Suppressor macrophage treated with lipopolysaccharide for 1 hour (primary cell): ENCODE measurements around the gene MOB3B.
A peak's percentile ranks its signal among the peaks of the same experiment; 100 is the strongest.
"Not testable (repeated sequence)": the region's sequence is repeated elsewhere in the genome, so short reads cannot be mapped to it uniquely, and the experiment has no call there.

Experiments
- DNase-seq, 3 donors: peaks; one replicate each; pipeline ENCODE4 v3.0.0-alpha.2; 2020 to 2022

Gene MOB3B

DNA sequence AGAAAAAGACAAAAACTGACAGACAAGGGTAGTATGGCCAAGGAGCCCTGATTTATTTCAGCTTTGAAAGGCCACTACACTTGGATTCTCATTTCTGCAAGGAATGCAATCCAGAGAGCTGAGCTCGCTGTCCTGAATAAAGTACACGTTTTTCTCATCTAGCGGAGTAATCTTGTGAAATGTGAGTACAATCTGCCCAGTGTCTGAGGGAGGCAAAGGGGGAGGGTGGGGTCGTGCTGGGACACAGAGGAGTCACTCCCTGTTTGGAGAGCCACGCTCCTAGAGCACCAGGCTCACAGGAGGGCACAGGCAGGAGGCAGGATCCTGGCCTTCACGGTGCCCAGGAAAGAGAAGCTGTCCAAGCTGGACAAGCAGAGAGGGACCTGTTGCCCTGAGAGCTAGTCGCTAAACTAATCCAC is 56.5 kb downstream of the MOB3B start:
- DNase-seq, result no peak

DNA sequence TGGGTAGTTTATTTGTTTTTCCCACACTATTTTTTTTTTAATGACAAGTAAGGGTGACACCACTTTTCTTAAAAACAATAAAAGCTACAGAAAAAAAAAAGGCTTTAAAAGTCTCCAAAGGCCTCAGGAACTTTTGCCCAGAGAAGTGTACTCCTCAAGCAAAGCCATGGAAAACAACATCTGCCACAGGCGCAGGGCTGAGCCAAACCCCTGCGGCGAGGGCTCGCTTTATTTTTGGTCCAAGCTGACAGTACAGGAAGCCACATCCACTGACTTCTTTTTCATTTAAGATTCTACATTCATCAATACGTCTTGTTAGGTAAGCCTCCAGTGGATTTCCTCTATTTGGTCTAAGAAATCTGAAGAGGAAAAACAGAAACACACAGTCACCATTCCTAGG is 57.4 kb downstream of the MOB3B start:
- no peak for DNase-seq

DNA sequence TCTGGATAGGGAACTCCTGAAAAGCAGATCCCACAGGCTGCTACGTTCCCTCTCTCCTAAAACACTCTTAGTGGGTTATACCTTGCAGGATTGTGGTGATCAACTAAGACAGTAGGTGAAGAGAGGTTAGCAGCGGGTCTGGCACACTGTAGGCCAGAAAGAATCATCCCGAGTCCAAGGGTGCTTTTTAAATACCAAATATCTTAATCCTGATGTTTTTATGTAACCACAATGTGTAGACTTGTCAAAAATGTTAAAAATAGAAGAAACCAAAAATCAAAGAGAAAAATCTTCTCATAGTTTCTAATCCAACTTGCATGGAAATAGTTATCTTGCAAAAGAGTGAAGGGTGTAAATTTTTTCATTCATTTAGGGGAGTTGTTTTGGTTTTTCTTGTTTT is 57.8 kb downstream of the MOB3B start:
- no peak for DNase-seq

DNA sequence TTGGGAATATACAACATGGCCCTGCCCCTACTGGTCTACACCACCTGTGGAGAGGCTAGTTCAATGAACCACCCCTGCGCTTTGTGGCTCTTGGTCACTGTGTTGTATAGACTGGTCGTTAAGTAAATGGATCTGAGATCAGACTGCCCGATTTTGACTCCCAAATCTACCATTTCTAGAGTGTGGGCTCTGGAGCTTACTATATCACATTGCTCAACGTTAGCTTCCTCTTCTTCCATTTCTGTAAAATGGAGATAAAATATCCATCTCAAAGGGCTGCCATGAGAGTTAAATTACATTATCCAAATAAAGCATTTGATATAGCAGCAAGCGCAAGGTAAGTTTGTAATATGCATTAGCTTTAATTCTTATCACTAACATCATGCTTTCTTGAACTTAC is 58.2 kb downstream of the MOB3B start:
- peak; percentile 24 to 39 (median 34) for DNase-seq

DNA sequence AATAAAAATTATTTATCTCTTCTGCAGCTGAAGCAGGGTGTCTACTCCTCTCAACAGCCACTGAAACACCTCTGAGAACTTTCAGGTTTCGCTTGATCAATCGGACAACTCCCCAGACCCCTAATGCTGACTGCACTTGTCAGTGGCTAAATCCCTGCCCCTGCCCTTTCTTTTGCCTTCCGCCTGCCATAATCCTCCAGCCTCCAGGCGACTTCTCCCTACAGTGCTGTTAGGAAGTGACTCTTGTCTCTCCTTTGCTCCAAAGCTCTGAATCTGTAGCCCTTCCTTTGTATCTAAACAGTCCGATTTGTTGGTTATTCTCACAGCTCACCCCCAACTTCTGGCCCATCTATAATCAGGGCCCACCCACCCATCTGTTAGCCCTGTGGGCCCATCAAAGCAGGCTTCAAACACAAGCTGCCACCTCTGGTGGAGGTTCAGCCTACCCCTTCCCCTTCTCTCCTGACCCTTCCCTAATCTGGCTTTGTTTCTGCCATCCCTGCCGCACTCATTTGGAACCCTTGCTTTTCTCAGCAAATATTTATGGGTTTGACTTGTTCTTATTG is 59.2 kb downstream of the MOB3B start:
- no peak for DNase-seq

DNA sequence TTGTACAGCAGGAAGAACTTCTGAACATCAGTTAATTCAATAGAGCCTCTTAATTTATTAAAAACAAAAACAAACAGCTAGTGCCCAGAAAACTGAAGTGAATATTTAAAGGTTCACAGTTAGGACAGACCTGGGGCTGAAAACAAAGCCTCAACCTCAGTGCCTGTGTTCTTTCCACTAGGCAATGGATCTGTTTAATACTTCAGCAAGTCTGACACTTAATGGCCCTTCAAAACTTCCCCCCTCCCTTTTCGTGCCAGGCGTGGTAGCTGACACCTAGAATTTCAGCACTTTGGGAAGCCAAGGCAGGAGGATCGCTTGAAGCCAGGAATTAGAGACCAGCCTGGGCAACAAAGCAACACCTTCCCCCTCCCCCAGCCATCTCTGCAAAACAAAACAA is 60.1 kb downstream of the MOB3B start:
- DNase-seq, result no peak

DNA sequence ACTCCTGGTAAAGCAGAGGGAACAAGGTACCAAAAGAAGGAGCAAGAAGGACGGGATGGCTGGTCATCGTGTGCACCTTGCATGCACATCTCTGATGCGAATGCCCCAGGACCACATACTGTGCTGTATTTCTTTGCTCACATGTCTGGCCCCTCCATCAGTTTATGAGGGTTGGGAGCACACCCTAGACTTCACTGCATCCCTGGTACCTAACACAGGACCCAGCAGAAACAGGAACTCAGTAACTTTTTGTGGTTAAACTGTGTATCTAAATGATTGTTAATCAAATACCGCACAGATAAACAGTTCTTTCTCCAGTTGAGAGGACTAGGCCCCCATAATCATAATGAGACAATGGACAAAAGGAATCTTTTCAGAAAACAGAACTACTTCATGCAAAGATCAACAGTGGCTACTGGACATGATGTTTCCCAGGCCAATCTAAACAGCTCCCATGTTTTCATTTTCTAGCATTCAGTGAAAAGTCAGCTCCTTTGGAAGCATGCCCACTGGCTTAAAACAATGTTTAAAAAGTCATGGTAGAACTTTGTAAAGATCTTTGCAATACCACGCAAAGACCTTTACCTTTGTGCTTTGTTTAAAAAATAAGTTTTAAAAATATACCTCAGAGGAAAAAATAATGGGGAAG is 61.0 kb downstream of the MOB3B start:
- DNase-seq, result no peak

GRCh38 chr9:27468000-27468399 is 61.6 kb downstream of the MOB3B start:
- DNase-seq, result no peak

DNA sequence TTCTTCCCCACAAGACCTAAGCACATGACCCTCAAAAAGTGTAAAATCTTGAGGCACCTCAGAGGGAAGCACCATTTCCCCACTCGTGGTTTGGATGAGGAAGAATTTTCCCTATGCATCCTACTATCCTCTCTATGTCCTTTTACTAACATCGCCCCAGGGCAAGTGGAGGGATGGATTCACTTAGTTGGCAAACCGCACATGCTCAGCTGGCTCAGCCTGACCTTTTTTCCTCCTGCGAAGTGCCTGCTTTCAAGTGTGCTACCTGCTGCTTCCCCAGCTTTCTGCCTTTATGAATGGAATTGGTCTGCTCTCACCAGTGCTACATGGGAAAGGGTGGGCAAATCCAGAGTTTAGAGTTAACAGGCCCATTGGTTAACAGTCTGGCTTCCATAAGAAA is 62.1 kb downstream of the MOB3B start:
- DNase-seq, result no peak

GRCh38 chr9:27466516-27466915 is 63.1 kb downstream of the MOB3B start:
- peak; percentile 21 to 58 (median 32) for DNase-seq

- not testable (repeated sequence) for DNase-seq
These were observed 64.7 kb downstream of the MOB3B start for GRCh38 chr9:27464950-27465349.

DNA sequence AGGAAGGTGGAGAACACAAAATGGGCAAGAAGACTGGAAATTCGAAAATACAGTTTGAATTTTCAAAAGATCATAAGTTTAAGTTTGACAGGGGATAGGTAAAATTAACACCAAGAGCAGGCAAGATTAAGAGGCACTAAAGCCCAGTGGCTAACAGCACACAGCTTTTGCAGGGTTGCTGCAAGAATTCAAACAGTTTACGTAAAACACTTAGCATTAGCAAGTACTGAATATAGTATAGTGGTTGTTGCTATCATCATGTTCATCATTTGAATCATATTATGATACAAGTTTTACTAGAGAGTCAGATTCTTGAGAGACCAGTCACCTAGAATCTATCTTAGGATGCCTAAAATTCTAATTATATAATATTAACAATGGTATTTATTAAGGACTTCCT is 66.8 kb downstream of the MOB3B start:
- no peak for DNase-seq

DNA sequence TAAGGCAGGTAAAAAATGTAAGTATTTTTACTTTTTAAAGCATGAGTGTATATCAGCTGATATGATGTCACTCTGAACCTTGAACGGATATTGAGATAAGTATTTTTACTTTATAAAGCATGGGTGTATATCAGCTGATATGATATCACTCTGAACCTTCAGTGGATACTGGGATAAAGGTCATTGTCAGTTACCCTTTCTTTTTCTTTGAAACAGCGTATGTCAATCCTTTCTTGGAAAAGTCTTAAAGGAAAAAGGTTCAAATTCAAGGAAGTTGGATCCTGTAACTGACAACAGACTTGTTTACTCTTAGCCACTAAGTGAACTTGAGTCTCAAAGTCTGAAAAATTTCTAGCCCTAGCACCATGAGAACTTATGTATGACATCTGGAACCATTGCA is 67.2 kb downstream of the MOB3B start:
- peak; percentile 28 to 69 (median 32) for DNase-seq

GRCh38 chr9:27460226-27461023 is 69.2 kb downstream of the MOB3B start:
- DNase-seq, result peak; percentile 88 to 98 (median 95)

GRCh38 chr9:27457445-27457844 is 72.2 kb downstream of the MOB3B start:
- DNase-seq, result peak in 1 of 3 donors; percentile 43

- no peak for DNase-seq
These were observed 75.6 kb downstream of the MOB3B start for GRCh38 chr9:27453860-27454553.

GRCh38 chr9:27451207-27451797 is 78.3 kb downstream of the MOB3B start:
- no peak for DNase-seq

DNA sequence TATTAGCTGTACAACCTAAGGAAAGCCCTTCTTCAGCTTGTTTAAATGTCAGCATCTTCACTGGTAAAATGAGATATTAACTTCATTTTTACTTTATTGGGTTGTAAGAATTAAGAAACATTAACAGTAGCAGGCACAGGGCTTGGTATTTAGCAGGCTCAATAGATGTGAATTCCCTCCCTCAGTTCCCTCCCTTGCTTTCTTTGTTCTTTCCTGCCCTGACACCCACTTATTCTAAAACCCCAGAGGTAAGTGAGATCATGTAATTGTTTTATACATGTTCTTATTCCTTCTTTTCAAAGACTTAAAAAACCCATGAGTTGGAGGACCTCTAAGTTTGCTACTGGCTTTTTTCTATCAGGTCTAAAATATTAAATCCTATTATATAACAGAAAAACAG is 78.9 kb downstream of the MOB3B start:
- no peak for DNase-seq

GRCh38 chr9:27448356-27448755 is 81.3 kb downstream of the MOB3B start:
- peak; percentile 51 to 65 (median 56) for DNase-seq

DNA sequence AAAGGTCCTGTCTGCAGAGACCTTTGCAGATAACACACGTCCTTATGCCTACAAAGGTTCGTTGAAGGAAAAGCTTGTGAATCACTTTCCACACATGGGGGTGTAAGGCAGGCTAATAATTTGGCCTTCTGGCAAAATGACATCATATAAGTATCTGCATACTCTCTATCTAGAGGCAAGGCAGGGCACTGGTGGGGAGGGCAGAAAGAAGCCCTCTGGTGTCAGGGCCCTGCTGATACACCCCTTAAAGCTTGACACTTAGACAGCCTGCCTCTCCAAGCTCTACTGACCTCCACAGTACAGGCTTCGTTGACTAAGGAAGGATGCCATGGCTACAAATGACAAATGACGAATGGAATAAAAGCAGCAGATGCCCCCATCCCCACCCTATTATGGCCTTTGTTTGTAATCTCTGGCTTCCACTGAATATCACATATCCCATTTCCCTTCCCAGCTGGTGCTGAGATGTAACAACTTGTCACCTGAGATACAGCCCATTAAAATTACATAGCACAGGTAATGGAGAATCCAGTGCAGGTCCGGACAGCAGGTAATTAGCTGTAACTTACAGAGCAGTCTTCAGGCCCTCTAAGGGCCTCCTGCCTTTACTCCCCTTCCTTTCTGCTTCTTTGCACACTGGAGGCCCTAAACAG is 82.5 kb downstream of the MOB3B start:
- DNase-seq, result no peak

- DNase-seq, result no peak
These were observed 83.9 kb downstream of the MOB3B start for GRCh38 chr9:27445688-27446087.

DNA sequence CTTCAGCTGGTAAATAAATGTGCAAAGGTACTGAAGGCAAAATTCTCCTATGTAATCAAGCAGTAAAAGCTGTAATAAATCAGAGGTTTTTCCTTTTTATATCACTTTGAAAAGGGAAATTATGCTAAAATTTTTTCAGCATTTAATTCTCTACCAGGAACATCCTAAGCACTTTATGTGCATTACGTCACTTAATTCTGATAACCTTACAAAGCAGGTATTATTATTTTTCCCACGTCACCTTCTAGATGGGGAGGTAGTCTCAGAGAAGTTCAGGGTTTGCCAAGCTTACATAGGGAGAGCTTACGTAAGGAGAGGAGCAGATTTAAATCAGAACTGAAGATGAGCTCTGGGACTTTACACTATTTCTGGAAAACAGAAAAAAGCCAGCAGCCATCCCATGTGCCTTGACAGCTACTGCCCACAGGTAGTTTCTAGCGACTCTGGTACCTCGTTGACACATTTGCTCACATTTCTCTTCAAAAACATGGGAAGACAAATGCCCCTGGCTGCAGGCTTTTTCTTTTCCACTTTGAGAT is 84.5 kb downstream of the MOB3B start:
- no peak for DNase-seq
